ENCODE results near the gene CYP3A5. TPM values are rescaled to one million over a fixed set of nuclear protein-coding genes. Genes with fewer than 3 reads are reported as not detected.

The CYP3A5 gene
- total and polyA plus RNA-seq, 2 of the 4 experiments (the other 2 are of a cell fraction): not detected

DNA sequence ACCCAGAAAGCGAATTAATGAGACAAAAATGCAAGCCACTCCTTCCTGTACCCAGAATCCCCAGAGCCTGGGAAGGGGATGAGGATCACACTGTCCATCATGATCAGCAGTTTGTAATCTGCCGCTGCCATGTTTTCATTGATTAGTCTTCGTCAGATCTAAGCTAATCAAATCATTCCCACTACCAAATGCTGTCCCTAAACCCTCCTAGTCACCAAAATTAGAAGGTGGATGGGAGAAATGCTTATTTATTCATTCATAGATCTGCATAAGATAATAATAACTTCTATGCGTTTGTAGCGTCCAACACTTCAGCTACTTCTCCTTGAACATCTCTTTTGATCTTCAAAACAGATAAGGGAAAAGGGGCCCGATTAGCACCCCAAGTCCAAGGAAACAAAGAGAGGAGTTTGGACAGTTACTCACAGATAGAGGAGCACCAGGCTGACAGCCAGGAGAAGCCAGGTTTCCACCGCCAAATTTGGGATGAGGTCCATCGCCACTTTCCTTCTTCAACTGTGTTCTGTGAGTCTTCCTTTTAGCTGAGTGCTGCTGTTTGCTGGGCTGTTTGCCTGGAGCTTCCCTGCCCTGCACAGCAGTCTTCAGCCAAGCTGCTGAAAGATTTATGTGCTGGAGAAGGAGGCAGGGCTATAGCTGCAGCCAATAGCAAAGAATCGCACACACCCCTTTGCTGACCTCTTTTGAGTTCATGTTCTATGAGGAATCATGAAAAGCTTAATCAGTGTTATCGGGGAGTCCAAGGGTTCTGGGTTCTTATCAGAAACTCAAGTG lies at the start of gene CYP3A5 (continued):
- TF ChIP-seq, protein P1, sequence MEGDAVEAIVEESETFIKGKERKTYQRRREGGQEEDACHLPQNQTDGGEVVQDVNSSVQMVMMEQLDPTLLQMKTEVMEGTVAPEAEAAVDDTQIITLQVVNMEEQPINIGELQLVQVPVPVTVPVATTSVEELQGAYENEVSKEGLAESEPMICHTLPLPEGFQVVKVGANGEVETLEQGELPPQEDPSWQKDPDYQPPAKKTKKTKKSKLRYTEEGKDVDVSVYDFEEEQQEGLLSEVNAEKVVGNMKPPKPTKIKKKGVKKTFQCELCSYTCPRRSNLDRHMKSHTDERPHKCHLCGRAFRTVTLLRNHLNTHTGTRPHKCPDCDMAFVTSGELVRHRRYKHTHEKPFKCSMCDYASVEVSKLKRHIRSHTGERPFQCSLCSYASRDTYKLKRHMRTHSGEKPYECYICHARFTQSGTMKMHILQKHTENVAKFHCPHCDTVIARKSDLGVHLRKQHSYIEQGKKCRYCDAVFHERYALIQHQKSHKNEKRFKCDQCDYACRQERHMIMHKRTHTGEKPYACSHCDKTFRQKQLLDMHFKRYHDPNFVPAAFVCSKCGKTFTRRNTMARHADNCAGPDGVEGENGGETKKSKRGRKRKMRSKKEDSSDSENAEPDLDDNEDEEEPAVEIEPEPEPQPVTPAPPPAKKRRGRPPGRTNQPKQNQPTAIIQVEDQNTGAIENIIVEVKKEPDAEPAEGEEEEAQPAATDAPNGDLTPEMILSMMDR (conservative IDR thresholded peaks at IDR 0.05; ENCODE audit: low read depth, low read length): no peak
- TF ChIP-seq NFE2L2 (IDR thresholded peaks at IDR 0.05; ENCODE audit: low read depth, low read length): no peak
- no peak for TF ChIP-seq POLR2A (IDR thresholded peaks at IDR 0.05; ENCODE audit: low read depth, low read length)

DNA sequence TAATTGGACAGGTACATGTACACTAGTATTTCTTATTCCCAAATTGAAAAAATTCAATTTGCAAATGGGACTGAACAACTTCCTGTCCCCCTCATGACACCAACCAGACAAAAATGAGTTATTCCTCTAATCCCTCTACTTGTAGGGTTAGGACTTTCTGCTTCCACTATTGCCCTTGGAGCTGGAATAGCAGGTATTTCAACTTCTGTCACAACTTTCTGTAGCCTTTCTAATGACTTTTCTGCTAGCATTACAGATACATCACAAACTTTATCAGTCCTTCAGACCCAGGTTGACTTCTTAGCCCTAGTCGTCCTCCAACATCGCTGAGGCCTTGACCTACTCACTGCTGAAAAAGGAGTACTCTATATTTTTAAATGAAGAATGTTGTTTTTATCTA lies 48.8 kb upstream of the CYP3A5 start:
- no peak overlapping the region for H3K4me2 ChIP-seq (ENCODE audit: low read depth, low read length)
- POLR2A ChIA-PET (ENCODE audit: unreplicated experiment): no interaction called here
- H3K9ac ChIP-seq (ENCODE audit: low read depth, low read length): no peak overlapping the region
- H2AK5ac ChIP-seq (ENCODE audit: low read depth, low read length): no peak overlapping the region
- in situ Hi-C loops (cut with MboI; ENCODE audit: low sequenced_read_pairs) (no loop called here), dilution Hi-C loops (cut with HindIII; ENCODE audit: low sequenced_read_pairs, unreplicated experiment) (no loop called here), intact Hi-C loops (cut with micrococcal nuclease) (no loop called here)
- no peak overlapping the region for H2AFZ ChIP-seq (replicated peaks; ENCODE audit: low read length, poor library complexity)
- CTCF ChIA-PET: no interaction called here
- no peak overlapping the region for H2BK20ac ChIP-seq (ENCODE audit: low read depth, low read length)
- DNase-seq (no peak), ATAC-seq (ENCODE audit: low read depth) (no peak)
- H2BK5ac ChIP-seq (ENCODE audit: low read depth, low read length, poor library complexity, severe bottlenecking): no peak overlapping the region
- no peak overlapping the region for H4K91ac ChIP-seq (ENCODE audit: insufficient read depth, low read depth, low read length)
- no peak overlapping the region for H3K56ac ChIP-seq (ENCODE audit: extremely low read depth, insufficient read depth, low read length)
- H3K14ac ChIP-seq (replicated peaks; ENCODE audit: low read depth, low read length): no peak overlapping the region
- no peak overlapping the region for H3K18ac ChIP-seq (ENCODE audit: low read depth, low read length)
- no peaks in the 10 kb centered on the region for H3K36me3 ChIP-seq (ENCODE audit: control insufficient read depth, insufficient read depth, low read length)
- no peak overlapping the region for H3K4me3 ChIP-seq (ENCODE audit: insufficient read depth, low read depth, low read length)
- H3K27ac ChIP-seq (ENCODE audit: insufficient read depth, low read length): no peak overlapping the region
- WGBS, 2 experiments (ENCODE audit: extremely low coverage in 2 of 2, insufficient read length in 1 of 2): no CpG with 5 or more reads among the region's 2 CpGs
- no peak for TF ChIP-seq RFX5 (IDR thresholded peaks at IDR 0.05; ENCODE audit: low read depth, low read length)
- TF ChIP-seq, protein P2, sequence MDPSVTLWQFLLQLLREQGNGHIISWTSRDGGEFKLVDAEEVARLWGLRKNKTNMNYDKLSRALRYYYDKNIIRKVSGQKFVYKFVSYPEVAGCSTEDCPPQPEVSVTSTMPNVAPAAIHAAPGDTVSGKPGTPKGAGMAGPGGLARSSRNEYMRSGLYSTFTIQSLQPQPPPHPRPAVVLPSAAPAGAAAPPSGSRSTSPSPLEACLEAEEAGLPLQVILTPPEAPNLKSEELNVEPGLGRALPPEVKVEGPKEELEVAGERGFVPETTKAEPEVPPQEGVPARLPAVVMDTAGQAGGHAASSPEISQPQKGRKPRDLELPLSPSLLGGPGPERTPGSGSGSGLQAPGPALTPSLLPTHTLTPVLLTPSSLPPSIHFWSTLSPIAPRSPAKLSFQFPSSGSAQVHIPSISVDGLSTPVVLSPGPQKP (IDR thresholded peaks at IDR 0.05; ENCODE audit: borderline replicate concordance, low read depth, low read length): no peak
- TF ChIP-seq RCOR1 (IDR thresholded peaks at IDR 0.05; ENCODE audit: insufficient replicate concordance, low read length): no peak
- TF ChIP-seq MAFK (IDR thresholded peaks at IDR 0.05; ENCODE audit: low read depth, low read length): no peak
- no peak for TF ChIP-seq FOS (IDR thresholded peaks at IDR 0.05; ENCODE audit: low read depth, low read length)
- TF ChIP-seq, protein P3, sequence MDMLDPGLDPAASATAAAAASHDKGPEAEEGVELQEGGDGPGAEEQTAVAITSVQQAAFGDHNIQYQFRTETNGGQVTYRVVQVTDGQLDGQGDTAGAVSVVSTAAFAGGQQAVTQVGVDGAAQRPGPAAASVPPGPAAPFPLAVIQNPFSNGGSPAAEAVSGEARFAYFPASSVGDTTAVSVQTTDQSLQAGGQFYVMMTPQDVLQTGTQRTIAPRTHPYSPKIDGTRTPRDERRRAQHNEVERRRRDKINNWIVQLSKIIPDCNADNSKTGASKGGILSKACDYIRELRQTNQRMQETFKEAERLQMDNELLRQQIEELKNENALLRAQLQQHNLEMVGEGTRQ (IDR thresholded peaks at IDR 0.05; ENCODE audit: low read depth, low read length): no peak
- no peak for TF ChIP-seq RAD21 (IDR thresholded peaks at IDR 0.05; ENCODE audit: low read length)
- H4K8ac ChIP-seq (ENCODE audit: low read depth in 2 of 2, low read length in 2 of 2): no peak overlapping the region
- H4K5ac ChIP-seq (ENCODE audit: low read depth, low read length): no peak overlapping the region
- H3K79me1 ChIP-seq (ENCODE audit: low read depth in 1 of 2, low read length in 2 of 2): no peaks in the 10 kb centered on the region
- no peaks in the 10 kb centered on the region for H3K4me1 ChIP-seq (ENCODE audit: control insufficient read depth, insufficient read depth, low read length)
- H3K9me1 ChIP-seq (ENCODE audit: insufficient read depth, low read length): no peaks in the 10 kb centered on the region
- H2BK120ac ChIP-seq (ENCODE audit: low read depth, low read length): no peak overlapping the region
- H2BK15ac ChIP-seq (ENCODE audit: low read depth, low read length): no peak overlapping the region
- no peak overlapping the region for H2AK9ac ChIP-seq (replicated peaks; ENCODE audit: low read depth, low read length, poor library complexity)
- no peak overlapping the region for H3K4ac ChIP-seq (ENCODE audit: low read depth, low read length)
- no peaks in the 10 kb centered on the region for H3K9me3 ChIP-seq (ENCODE audit: control insufficient read depth, insufficient read depth, low read length)
- peaks cover 2% of the 10 kb centered on the region for H3K27me3 ChIP-seq (ENCODE audit: control insufficient read depth, insufficient read depth, low read length)
- no peaks in the 10 kb centered on the region for H4K20me1 ChIP-seq (ENCODE audit: insufficient read depth, low read length)
- no TSS peak for BruUV-seq (replicated peaks)
- no peak overlapping the region for H3K23ac ChIP-seq (ENCODE audit: low read depth, low read length)

Data from IMR-90 (cell line).